ENCODE data around the gene HOATZ.

The HOATZ gene

GRCh38 chr11:111581341-111581740, 66.8 kb downstream of the HOATZ start:
- no peak for DNase-seq (ENCODE audit: low read depth)

- no peak for DNase-seq (ENCODE audit: low read depth)
Measured at GRCh38 chr11:111582163-111582562, 67.6 kb downstream of the HOATZ start.

- no peak for DNase-seq (ENCODE audit: low read depth)
Measured at GRCh38 chr11:111582881-111583280, 68.3 kb downstream of the HOATZ start.

GRCh38 chr11:111585371-111585770, 70.8 kb downstream of the HOATZ start:
- no peak for DNase-seq (ENCODE audit: low read depth)

- no peak for DNase-seq (ENCODE audit: low read depth)
Measured at GRCh38 chr11:111586388-111586831, 71.8 kb downstream of the HOATZ start.
